Astrocyte of the spinal cord (primary cell): Measurements from ENCODE around the gene MKNK1.

Source experiments
- DNase-seq: peaks from one replicate; pipeline ENCODE4 v3.0.0; 2011; ENCODE audit warnings: low read depth, low spot score
- H3K4me3 ChIP-seq: 2 replicates; pipeline ENCODE4 v1.5.1; 2011; ENCODE audit warnings: low read depth, mild to moderate bottlenecking, low read length, moderate library complexity
- in situ Hi-C: cut with HindIII; loops from 2 replicates; pipeline ENCODE4 v1.10.0; 2017; ENCODE audit warnings: low sequenced_read_pairs
- TF ChIP-seq, protein P1 (sequence below): IDR thresholded peaks from 2 replicates; pipeline ENCODE4 v1.5.1; 2012; ENCODE audit warnings: low read depth, mild to moderate bottlenecking, low read length, inconsistent platforms

The MKNK1 gene

DNA sequence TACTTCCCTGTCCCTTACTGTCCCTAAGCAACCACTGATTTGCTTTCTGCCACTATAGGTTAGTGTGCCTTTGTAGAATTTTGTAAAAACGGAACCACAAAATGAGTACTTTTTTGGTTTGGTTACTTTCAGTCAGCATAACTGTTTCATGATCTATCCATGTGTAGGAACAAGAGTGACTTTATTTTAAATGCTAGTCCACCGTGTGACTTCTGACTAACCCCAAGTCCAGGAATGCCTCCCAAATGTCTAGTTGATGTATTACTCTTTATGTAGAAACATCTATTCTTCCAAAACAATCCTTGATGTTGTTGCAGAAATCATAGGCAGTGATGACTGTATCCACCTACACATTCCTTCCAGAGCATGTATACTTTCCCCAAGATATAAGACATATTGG lies 42.8 kb upstream of the MKNK1 start:
- H3K4me3 ChIP-seq = no peak overlapping the region
- TF ChIP-seq, protein P1, sequence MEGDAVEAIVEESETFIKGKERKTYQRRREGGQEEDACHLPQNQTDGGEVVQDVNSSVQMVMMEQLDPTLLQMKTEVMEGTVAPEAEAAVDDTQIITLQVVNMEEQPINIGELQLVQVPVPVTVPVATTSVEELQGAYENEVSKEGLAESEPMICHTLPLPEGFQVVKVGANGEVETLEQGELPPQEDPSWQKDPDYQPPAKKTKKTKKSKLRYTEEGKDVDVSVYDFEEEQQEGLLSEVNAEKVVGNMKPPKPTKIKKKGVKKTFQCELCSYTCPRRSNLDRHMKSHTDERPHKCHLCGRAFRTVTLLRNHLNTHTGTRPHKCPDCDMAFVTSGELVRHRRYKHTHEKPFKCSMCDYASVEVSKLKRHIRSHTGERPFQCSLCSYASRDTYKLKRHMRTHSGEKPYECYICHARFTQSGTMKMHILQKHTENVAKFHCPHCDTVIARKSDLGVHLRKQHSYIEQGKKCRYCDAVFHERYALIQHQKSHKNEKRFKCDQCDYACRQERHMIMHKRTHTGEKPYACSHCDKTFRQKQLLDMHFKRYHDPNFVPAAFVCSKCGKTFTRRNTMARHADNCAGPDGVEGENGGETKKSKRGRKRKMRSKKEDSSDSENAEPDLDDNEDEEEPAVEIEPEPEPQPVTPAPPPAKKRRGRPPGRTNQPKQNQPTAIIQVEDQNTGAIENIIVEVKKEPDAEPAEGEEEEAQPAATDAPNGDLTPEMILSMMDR = no peak
- no peak for DNase-seq
- in situ Hi-C loops = no loop called here

DNA sequence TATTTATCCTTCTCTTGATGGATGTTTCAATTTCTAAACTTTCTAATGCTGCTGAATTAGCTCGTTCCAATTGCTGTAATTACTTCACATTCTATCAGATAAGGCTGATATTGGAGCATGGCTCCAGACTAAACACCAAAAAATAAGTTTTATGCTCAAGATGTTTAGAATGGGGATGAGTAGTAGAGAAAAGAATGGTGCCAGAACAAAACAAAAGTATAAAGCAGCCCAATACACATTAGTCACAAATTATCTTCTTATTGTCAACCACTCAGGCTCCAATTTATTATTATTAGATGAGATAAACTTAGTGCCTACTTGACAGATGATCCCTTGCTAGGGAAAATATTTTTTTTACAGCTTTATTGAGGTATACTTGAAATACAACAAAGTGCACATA lies 42.3 kb upstream of the MKNK1 start:
- in situ Hi-C loops = no loop called here
- no peak overlapping the region for H3K4me3 ChIP-seq
- TF ChIP-seq, protein P1 = no peak
- DNase-seq = no peak

DNA sequence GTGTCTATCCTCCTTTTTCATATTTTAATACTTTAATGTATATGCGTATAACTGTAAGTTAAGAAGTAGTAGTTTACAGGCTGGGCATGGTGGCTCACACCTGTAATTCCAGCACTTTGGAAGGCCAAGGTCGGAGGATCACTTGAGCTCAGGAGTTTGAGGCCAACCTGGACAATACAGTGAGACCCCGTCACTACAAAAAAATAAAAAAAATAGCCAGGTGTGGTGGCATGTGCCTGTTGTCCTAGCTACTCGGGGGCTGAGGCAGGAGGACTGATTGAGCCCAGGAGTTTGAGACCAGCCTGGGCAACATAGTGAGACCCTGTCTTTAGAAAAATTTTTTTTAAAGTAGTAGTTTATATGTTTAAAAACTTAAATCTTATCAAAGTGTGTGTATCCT lies 41.7 kb upstream of the MKNK1 start:
- H3K4me3 ChIP-seq = no peak overlapping the region
- in situ Hi-C loops = no loop called here
- DNase-seq = no peak
- TF ChIP-seq, protein P1 = no peak

DNA sequence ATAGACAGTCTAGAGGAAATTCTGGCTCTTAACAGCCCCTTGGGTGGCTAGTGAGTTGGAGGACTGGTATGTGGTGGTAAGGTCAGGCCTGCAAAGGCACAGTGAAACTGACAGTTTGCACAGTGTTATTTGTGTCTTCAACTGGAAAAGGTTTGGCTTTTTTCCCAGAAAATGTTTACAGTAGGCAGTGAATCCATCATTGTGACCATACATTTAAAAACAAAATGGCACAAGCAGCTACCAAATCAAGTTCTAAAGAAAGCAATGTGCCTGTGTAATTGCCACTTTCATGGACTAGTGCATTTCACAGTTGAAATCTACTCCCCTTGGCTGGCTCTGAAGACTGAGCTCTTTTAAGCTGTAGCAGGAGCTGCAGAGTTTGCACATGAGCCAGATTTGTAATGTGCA lies 39.3 kb upstream of the MKNK1 start:
- no peak overlapping the region for H3K4me3 ChIP-seq
- in situ Hi-C loops = no loop called here
- peak; percentile 84 for DNase-seq
- TF ChIP-seq, protein P1 = no peak

DNA sequence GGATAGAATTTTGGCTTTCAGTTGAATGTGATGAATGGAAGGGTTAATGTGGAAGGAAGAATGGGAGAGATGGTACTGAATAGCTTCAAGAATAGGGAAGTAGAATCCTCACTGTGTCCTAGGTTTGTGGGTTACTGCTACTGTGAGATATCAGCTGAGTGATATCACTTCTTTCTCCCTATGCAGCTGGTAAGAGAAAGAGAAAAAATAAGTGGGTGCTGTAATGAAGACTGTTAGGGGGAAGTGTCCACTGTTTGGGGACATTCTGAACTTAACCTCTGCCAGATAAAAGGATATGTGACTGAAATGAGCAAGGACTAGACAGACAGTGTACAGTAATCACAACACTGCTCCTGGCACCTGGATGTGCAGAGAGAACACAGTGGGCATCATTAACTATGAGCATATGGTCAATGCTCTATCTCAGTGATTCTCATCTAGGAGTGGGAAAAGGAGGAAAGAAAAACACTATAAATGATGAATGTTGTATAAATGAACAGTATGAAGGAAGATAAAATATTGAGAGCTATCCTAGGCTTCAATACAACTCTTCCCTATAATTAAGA lies 38.1 kb upstream of the MKNK1 start:
- DNase-seq = no peak
- no peak overlapping the region for H3K4me3 ChIP-seq
- in situ Hi-C loops = no loop called here
- TF ChIP-seq, protein P1 = no peak

DNA sequence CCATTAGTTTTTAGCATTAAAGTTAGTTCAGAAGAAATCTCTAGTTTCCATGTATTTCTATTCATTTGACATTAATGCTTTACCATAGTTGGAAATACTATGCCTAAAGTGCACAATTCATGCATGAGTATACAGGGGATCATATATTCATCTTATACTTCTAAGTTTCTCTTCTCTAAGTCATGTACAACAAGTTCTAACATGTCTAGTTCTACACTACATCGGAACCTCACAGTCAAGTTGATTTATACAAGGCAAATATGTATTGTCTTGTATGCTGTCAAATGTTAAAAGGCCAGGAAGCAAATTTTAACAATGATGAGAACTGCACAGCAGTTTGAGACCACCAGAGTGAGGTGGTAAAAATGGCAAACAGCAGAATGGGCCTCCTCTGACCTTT lies 35.5 kb upstream of the MKNK1 start:
- no peak for DNase-seq
- in situ Hi-C loops = no loop called here
- H3K4me3 ChIP-seq = no peak overlapping the region
- TF ChIP-seq, protein P1 = no peak

DNA sequence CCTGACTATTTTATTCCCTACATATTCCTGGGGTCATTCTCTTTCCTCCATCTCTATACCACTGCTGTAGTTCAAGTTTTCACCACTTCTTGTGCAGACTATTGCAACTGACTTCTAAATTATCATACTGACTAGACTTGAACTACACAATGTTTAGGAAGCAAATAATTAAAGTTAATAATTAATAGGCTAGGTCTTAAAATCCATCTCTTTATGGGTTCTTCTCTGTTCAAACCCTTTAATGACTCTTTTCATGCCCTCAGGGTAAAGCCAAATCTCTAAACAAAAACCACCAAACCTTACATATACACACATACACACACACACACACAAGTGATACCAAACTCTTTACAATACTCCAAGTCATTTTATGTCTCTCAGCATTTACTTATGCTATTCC lies 34.9 kb upstream of the MKNK1 start:
- no peak overlapping the region for H3K4me3 ChIP-seq
- no peak for DNase-seq
- TF ChIP-seq, protein P1 = no peak
- in situ Hi-C loops = no loop called here
